Activated CD4-positive, alpha-beta memory T cell treated with anti-CD3 and anti-CD28 coated beads, Interleukin-2, amount 10 ng/mL, durations not matched to agents 7 days and 5 days (primary cell): ENCODE data around the gene RPTN. TPM values are rescaled to one million over a fixed set of nuclear protein-coding genes. Genes with fewer than 3 reads are reported as not detected.
A peak's percentile ranks its signal among the peaks of the same experiment; 100 is the strongest.

Experiments used
- CTCF ChIA-PET: fragments of 350-600 bp; sonication (Branson Sonifier 250); formaldehyde crosslinking; loops from one replicate; lab custom pipeline; 2021; ENCODE audit warnings: antibody characterized with exemption, inconsistent platforms; lab: Charles Lee
- POLR2A ChIA-PET: fragments of 350-600 bp; sonication (Branson Sonifier 250); formaldehyde crosslinking; loops from one replicate; lab custom pipeline; 2021; ENCODE audit warnings: antibody characterized with exemption; lab: Charles Lee
- DNase-seq: peaks from one replicate; pipeline ENCODE4 v3.0.0-alpha.2; 2020
- H3K27ac Mint-ChIP-seq: one replicate; pipeline ENCODE4 v1.8.0; 2021; ENCODE audit warnings: mild to moderate bottlenecking, mixed read lengths
- H3K27me3 Mint-ChIP-seq: one replicate; pipeline ENCODE4 v1.8.0; 2021; ENCODE audit warnings: mixed read lengths
- H3K36me3 Mint-ChIP-seq: one replicate; pipeline ENCODE4 v1.8.0; 2021; ENCODE audit warnings: low read depth, mixed read lengths
- H3K4me1 Mint-ChIP-seq: one replicate; pipeline ENCODE4 v1.8.0; 2021; ENCODE audit warnings: mixed read lengths
- H3K4me3 Mint-ChIP-seq: one replicate; pipeline ENCODE4 v1.8.0; 2021; ENCODE audit warnings: mild to moderate bottlenecking, mixed read lengths
- H3K9me3 Mint-ChIP-seq: one replicate; pipeline ENCODE4 v1.8.0; 2021; ENCODE audit warnings: mixed read lengths
- total RNA-seq, 2 experiments: library from RNA; stranded (reverse); gene quantifications; one replicate each; pipeline ENCODE4 v1.2.3, GENCODE V29; 2021

RPTN gene
- total RNA-seq, 2 experiments from 2014 or later: not detected

DNA sequence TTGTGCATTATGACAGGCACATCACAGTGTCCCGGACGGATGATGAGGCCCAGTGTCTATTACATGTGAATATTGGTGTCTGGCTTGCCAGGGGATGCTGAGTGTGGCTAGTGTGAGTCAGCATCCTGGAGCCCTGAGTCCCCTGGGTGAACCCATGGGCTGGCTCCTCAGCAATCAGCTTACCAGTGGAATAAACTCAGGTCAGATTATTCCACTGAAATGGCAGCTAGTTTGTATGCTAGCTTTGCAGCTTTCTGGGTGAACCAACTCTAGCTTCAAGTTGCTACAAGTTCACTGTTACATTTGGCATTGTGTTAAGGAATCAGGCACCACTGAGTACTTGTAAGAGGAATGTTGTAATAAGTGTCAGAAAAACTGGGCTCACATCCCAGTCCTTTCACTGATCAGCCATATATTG lies 23.9 kb upstream of the RPTN start:
- H3K36me3 Mint-ChIP-seq: no peaks in the 10 kb centered on the region
- POLR2A ChIA-PET: interaction anchor here (0.9 kb wide), 1 partner anchor 72 kb away, joined by 3 read pairs; no protein-coding TSS in a partner anchor

GRCh38 chr1:152182431-152182830 lies 23.4 kb upstream of the RPTN start:
- H3K4me1 Mint-ChIP-seq: peaks cover 7% of the 10 kb centered on the region
- POLR2A ChIA-PET: no interaction called here

More for the DNA sequence above, 23.9 kb upstream of the RPTN start:
- DNase-seq: peak; percentile 36
- Mint-ChIP-seq H3K27ac (no peak overlapping the region), H3K4me1 (peaks cover 7% of the 10 kb centered on the region), H3K27me3 (peaks cover 25% of the 10 kb centered on the region), H3K4me3 (no peak overlapping the region), H3K9me3 (no peaks in the 10 kb centered on the region)
- CTCF ChIA-PET: interaction anchor here (1.2 to 12.4 kb wide), 7 partner anchors 9 to 276 kb away, joined by 3 to 174 read pairs (median 5); no protein-coding TSS in a partner anchor

GRCh38 chr1:152179566-152179965 lies 20.5 kb upstream of the RPTN start:
- DNase-seq: no peak
- peaks cover 15% of the 10 kb centered on the region for H3K27me3 Mint-ChIP-seq
- no peak overlapping the region for H3K4me3 Mint-ChIP-seq
- peaks cover 7% of the 10 kb centered on the region for H3K4me1 Mint-ChIP-seq
- H3K9me3 Mint-ChIP-seq: no peaks in the 10 kb centered on the region
- CTCF ChIA-PET: interaction anchor here (0.8 to 12.4 kb wide), 4 partner anchors 9 to 211 kb away, joined by 3 to 174 read pairs (median 6); no protein-coding TSS in a partner anchor
- H3K36me3 Mint-ChIP-seq: no peaks in the 10 kb centered on the region
- POLR2A ChIA-PET: no interaction called here
- no peak overlapping the region for H3K27ac Mint-ChIP-seq

More at GRCh38 chr1:152182431-152182830, 23.4 kb upstream of the RPTN start:
- CTCF ChIA-PET: interaction anchor here (0.8 to 12.4 kb wide), 7 partner anchors 10 to 276 kb away, joined by 3 to 174 read pairs (median 4); no protein-coding TSS in a partner anchor
- no peak overlapping the region for H3K4me3 Mint-ChIP-seq
- no peak overlapping the region for H3K27ac Mint-ChIP-seq
- H3K9me3 Mint-ChIP-seq: no peaks in the 10 kb centered on the region
- DNase-seq: no peak
- no peaks in the 10 kb centered on the region for H3K36me3 Mint-ChIP-seq
- peaks cover 25% of the 10 kb centered on the region for H3K27me3 Mint-ChIP-seq

DNA sequence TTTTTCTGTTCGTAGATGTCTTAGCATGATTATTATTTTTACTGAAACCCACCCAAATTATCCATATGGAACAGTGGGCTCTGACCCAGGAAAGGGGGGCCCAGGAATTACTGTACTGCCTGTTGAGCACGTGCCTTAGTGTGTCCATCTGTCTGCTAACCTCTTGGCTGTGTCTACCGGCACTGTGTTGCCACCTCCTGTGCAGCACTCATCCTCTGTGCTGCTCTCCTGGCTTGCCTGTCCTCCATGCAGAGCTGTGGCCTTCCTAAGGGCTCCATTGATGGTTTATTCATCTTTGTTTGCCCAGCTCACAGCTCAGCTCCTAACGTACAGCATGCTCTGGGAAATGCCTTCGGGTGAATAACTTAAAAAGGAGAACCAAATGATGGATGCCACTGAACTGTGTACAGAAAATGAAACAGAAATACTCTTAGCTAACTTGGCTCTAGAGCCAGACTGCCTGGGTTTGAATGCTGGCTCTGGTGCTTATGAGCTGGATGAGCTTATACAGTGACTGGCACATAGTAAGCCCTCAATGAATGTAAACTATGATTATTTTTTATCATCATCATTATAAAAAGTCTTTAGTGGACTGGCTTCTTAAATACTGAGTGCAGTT lies 11.4 kb upstream of the RPTN start:
- Mint-ChIP-seq H3K9me3 (no peaks in the 10 kb centered on the region), H3K4me3 (no peak overlapping the region), H3K27me3 (peaks cover 13% of the 10 kb centered on the region), H3K27ac (no peak overlapping the region), H3K4me1 (peaks cover 7% of the 10 kb centered on the region), H3K36me3 (no peaks in the 10 kb centered on the region)
- POLR2A ChIA-PET: no interaction called here
- CTCF ChIA-PET: no interaction called here
- no peak for DNase-seq

DNA sequence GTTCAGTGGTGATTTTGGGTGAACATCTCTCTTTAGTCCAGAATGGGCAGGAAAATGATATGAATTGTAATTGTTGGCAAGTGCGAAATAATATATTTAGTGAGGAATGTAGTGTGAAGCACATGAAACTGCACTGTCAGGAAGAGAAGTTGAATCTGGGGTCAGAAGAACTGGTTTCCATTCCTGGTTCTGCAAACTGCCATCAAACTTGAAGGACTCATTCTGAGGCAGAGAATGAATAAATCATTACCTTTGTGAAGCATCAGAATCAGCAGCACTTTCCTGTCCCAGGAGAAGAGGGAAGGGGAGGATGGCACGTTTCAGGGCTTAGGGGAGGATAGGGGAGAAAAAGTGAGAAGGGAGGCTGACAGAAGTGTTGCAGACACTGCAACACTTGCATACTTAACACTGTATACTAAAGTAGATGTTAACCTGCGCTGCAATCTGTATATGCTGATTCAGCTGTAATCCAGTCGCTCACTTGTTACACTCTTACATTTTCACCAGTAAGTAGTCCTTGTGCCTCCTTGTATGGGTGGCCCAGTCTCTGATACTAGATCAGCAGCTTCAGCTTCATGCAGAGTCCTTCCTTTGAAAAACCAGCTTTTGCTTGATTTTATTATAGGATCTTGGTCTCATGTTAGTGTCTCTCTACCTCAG lies 10.5 kb upstream of the RPTN start:
- H3K4me3 Mint-ChIP-seq: no peak overlapping the region
- peaks cover 10% of the 10 kb centered on the region for H3K27me3 Mint-ChIP-seq
- POLR2A ChIA-PET: no interaction called here
- DNase-seq: no peak
- H3K4me1 Mint-ChIP-seq: peaks cover 8% of the 10 kb centered on the region
- H3K36me3 Mint-ChIP-seq: no peaks in the 10 kb centered on the region
- no peaks in the 10 kb centered on the region for H3K9me3 Mint-ChIP-seq
- H3K27ac Mint-ChIP-seq: no peak overlapping the region
- CTCF ChIA-PET: interaction anchor here (0.6 kb wide), 1 partner anchor 7 kb away, joined by 3 read pairs; no protein-coding TSS in a partner anchor

- Mint-ChIP-seq H3K36me3 (no peaks in the 10 kb centered on the region), H3K4me3 (no peak overlapping the region), H3K4me1 (peaks cover 8% of the 10 kb centered on the region), H3K9me3 (no peaks in the 10 kb centered on the region), H3K27ac (no peak overlapping the region), H3K27me3 (peaks cover 10% of the 10 kb centered on the region)
- ChIA-PET POLR2A (no interaction called here), CTCF (interaction anchor here (0.6 kb wide), 1 partner anchor 8 kb away, joined by 3 read pairs; no protein-coding TSS in a partner anchor)
- DNase-seq: no peak
Observed at GRCh38 chr1:152168535-152168868, 9.5 kb upstream of the RPTN start.

DNA sequence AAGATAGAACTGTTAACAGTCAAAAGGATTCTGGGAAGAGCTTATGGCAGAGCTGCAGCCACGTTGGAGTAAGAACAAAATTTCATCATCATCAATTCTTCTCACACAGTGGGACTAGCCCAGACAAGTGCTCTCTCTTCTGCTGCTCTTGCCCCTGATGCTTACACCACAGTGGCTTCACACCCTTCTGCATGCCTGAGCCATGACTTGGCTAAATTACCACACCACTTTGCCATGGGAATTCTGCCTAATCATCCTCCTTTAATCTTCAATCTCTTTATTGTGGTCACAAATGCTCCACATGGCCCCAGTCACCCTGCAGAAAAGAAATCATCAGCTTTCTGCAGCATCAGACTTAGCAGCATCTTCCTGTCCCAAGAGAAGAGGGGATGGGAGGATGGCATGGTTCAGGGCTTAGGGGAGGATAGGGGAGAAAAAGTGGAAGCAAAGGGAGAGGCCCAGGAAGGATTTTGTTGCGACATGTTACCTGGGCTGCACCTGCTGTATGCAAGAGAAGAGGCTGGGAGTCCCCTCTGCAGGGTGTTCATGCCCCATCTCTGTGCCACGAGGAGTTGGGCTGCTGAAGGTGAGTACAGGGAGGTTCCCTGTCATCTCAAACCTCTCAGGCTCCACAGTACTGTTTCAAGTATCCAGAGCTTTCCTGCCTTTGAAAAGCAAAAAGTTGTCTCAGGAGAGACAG lies 9.0 kb upstream of the RPTN start:
- no peak overlapping the region for H3K27ac Mint-ChIP-seq
- H3K4me1 Mint-ChIP-seq: peaks cover 8% of the 10 kb centered on the region
- no peak for DNase-seq
- CTCF ChIA-PET: interaction anchor here (1.5 kb wide), 1 partner anchor 19 kb away, joined by 4 read pairs; no protein-coding TSS in a partner anchor
- no peaks in the 10 kb centered on the region for H3K9me3 Mint-ChIP-seq
- POLR2A ChIA-PET: no interaction called here
- H3K36me3 Mint-ChIP-seq: no peaks in the 10 kb centered on the region
- H3K27me3 Mint-ChIP-seq: peaks cover 11% of the 10 kb centered on the region
- H3K4me3 Mint-ChIP-seq: no peak overlapping the region

DNA sequence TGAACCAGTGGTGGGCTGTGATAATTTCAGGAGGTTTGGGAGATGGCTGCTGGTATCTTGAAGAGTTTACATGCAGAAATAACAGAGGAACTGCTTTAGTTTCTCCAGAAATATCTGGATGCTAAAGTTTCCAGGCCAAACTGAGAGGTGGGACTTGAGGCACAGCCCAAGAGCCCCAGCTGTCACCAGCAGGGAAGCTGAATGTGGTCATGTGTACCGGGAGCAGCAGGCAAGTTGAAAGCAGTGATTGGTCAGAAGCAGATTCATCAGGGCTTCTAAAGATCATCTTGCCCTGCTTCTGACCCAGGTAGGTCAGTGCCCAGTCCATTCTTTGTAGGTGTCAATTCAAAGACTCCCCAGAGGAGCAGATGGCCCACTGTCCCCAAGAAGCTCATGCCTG lies 7.9 kb upstream of the RPTN start:
- peaks cover 8% of the 10 kb centered on the region for H3K4me1 Mint-ChIP-seq
- H3K9me3 Mint-ChIP-seq: no peaks in the 10 kb centered on the region
- no peak for DNase-seq
- POLR2A ChIA-PET: no interaction called here
- H3K36me3 Mint-ChIP-seq: no peaks in the 10 kb centered on the region
- no peak overlapping the region for H3K27ac Mint-ChIP-seq
- CTCF ChIA-PET: interaction anchor here (1.5 kb wide), 1 partner anchor 20 kb away, joined by 4 read pairs; no protein-coding TSS in a partner anchor
- H3K4me3 Mint-ChIP-seq: no peak overlapping the region
- H3K27me3 Mint-ChIP-seq: peaks cover 13% of the 10 kb centered on the region

DNA sequence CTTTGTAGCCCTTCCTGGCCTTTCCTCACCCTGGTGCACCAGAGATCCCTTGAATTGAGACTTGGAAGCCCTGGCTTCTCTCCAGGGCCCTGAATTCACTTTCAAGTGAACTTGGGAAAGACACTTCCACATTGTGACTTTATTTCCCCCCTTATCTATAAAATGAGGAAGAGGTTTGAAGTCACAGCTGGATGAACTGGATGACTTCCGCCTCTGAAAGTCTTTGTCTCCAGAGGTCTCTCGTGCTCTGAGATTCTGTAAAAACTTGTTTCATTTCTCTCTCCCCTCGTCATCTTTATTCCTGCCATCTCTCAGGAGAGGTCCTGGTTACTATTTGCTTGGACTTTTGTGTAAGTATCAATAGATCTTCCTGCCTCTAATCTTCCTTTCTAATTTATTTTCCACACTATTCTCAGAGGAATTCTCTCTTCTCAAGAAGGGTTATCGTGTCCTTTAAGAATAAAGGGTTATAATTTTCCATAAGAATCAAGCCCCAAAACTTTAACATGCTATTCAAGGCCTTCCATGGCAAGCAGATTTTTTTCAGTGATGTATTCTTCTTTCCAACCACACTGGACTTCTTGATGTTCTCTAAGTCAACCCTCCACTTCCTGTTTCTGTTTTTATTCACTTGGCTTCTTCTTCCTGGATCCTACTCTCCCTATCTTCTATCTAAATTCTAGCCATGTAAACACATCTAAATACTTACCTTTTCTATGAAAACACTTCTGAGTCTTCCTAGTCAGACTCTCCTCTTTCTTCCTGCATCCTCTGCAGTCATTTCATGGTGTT lies 6.5 kb upstream of the RPTN start:
- Mint-ChIP-seq H3K9me3 (no peaks in the 10 kb centered on the region), H3K4me1 (peaks cover 8% of the 10 kb centered on the region), H3K27me3 (peaks cover 16% of the 10 kb centered on the region), H3K27ac (no peak overlapping the region), H3K36me3 (no peaks in the 10 kb centered on the region), H3K4me3 (no peak overlapping the region)
- DNase-seq: no peak
- ChIA-PET CTCF (no interaction called here), POLR2A (no interaction called here)

- Mint-ChIP-seq H3K4me3 (no peak overlapping the region), H3K4me1 (peaks cover 8% of the 10 kb centered on the region), H3K9me3 (no peaks in the 10 kb centered on the region), H3K27ac (no peak overlapping the region), H3K36me3 (no peaks in the 10 kb centered on the region), H3K27me3 (peaks cover 16% of the 10 kb centered on the region)
- CTCF ChIA-PET: no interaction called here
- POLR2A ChIA-PET: no interaction called here
- DNase-seq: no peak
Observed at GRCh38 chr1:152164517-152165136, 5.6 kb upstream of the RPTN start.

DNA sequence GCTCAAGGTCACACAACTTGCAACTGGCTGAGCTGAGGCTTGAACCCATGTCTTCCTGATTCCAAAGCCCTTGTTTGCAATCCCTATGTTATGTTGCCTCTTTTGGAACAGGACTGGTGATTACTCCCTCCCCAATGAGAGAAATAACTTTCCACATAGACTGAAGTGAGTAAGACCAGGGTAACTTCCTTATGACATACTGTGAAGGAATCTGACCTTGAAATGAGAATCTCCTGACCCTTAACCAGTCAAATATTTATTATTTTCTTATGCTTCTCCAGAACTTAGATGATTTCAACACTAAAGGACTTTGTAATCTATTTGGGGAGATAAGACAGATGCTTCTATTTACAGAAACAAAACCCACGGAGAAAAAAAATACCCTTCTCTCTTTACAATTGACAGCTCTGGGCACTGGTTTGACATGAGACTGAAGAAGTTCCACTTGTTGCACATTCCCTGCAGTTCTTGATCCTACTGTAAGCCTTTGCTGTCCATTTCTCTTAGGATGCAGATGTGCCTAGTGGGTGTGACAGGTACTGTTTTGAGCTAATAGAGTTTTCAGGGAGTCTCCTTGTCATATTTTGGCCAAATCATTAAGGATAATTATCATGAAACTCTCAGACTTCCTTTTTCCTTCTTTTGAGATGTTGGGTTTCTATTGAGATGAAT lies 3.9 kb upstream of the RPTN start:
- Mint-ChIP-seq H3K9me3 (no peaks in the 10 kb centered on the region), H3K27me3 (peaks cover 16% of the 10 kb centered on the region), H3K27ac (no peak overlapping the region), H3K4me3 (no peak overlapping the region), H3K4me1 (peaks cover 8% of the 10 kb centered on the region), H3K36me3 (no peaks in the 10 kb centered on the region)
- DNase-seq: no peak
- ChIA-PET POLR2A (no interaction called here), CTCF (no interaction called here)

- H3K4me3 Mint-ChIP-seq: no peak overlapping the region
- H3K27me3 Mint-ChIP-seq: peaks cover 11% of the 10 kb centered on the region
- no peak for DNase-seq
- peaks cover 3% of the 10 kb centered on the region for H3K4me1 Mint-ChIP-seq
- POLR2A ChIA-PET: no interaction called here
- H3K36me3 Mint-ChIP-seq: no peaks in the 10 kb centered on the region
- CTCF ChIA-PET: no interaction called here
- no peaks in the 10 kb centered on the region for H3K9me3 Mint-ChIP-seq
- H3K27ac Mint-ChIP-seq: no peak overlapping the region
Observed at GRCh38 chr1:152160576-152160975, 1.5 kb upstream of the RPTN start.
